Endothelial cell of hepatic sinusoid (primary cell): ENCODE data around the gene OR4M1.
"Not testable (repeated sequence)": the region's sequence is repeated elsewhere in the genome, so short reads cannot be mapped to it uniquely, and the experiment has no call there.

ENCODE experiments used
- in situ Hi-C: cut with HindIII; loops from 2 replicates; pipeline ENCODE4 v1.10.0; 2017; ENCODE audit warnings: low sequenced_read_pairs

OR4M1 gene

DNA sequence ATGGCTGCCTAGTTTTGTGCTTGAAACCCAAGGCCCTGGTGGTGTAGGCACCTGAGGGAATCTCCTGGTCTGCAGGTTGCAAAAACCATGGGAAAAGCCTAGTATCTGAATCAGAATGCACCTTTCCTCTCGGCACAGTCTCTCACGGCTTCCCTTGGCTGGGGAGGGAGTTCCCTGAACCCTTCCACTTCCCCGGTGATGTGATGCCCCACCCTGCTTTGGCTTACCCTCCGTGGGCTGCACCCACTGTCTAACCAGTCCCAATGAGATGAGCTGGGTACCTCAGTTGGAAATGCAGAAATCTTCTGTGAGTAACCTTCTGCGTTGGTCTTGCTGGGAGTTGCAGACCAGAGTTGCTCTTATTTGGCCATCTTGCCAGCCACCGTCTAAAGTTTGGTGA is 47.7 kb downstream of the OR4M1 start:
- in situ Hi-C loops = not testable (repeated sequence)

DNA sequence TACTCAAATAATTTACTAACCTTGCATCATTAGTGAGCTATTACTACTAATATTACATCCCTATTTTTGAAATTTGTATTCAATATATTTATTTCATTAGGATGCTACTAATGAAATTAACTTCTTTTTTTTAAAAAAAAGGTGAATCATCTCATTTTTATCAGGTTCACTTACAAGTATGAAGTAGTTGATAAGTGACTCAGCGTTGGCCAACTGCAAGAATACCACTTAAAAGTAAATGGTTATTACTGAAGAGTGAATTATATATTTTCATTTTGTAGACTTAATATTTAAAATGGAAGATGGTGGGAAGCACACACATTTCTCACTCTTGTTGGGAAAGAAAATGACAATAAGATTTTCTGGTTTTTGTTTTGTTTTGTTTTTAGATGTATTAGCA is 49.9 kb downstream of the OR4M1 start:
- in situ Hi-C loops = no loop called here

- in situ Hi-C loops = no loop called here
Observed at GRCh38 chr14:19823765-19824164, 50.5 kb downstream of the OR4M1 start.

GRCh38 chr14:19827626-19828244 is 54.4 kb downstream of the OR4M1 start:
- in situ Hi-C loops = not testable (repeated sequence)

- in situ Hi-C loops = no loop called here
Observed at GRCh38 chr14:19828314-19828713, 55.0 kb downstream of the OR4M1 start.
